GM21528 (cell line): ENCODE measurements around the gene CNTNAP2.
"Not testable (repeated sequence)": the region's sequence is repeated elsewhere in the genome, so short reads cannot be mapped to it uniquely, and the experiment has no call there.

Experiments used
- ATAC-seq: cut with Tn5 transposase; IDR thresholded peaks from one replicate; pipeline ENCODE4 v1.9.1; 2021; ENCODE audit warnings: mild to moderate bottlenecking, moderate library complexity; ENCODE audit not compliant: unreplicated experiment, low FRiP score

Gene CNTNAP2

GRCh38 chr7:148461392-148462179 lies 2345.0 kb downstream of the CNTNAP2 start:
- no peak for ATAC-seq

GRCh38 chr7:148462774-148463173 lies 2346.2 kb downstream of the CNTNAP2 start:
- not testable (repeated sequence) for ATAC-seq

GRCh38 chr7:148463210-148463609 lies 2346.6 kb downstream of the CNTNAP2 start:
- ATAC-seq: no peak

- no peak for ATAC-seq
Measured at GRCh38 chr7:148464947-148465346, 2348.3 kb downstream of the CNTNAP2 start.

- ATAC-seq: not testable (repeated sequence)
Measured at GRCh38 chr7:148465441-148465840, 2348.8 kb downstream of the CNTNAP2 start.

- ATAC-seq: no peak
Measured at GRCh38 chr7:148466120-148466519, 2349.5 kb downstream of the CNTNAP2 start.

- ATAC-seq: no peak
Measured at GRCh38 chr7:148468700-148469098, 2352.1 kb downstream of the CNTNAP2 start.
